ENCODE measurements around the gene TARS3.
"Not testable (repeated sequence)": the region's sequence is repeated elsewhere in the genome, so short reads cannot be mapped to it uniquely, and the experiment has no call there.

TARS3 gene

GRCh38 chr15:101652786-101653430 is 71.4 kb downstream of the TARS3 start:
- DNase-seq: no peak

GRCh38 chr15:101652098-101652785 is 72.0 kb downstream of the TARS3 start, which contains the start of gene TM2D3:
TM2D3 (minus strand) TSS chr15:101652381; CDS start chr15:101652361, 20 bp downstream.
- peak; percentile 97 for DNase-seq

GRCh38 chr15:101651554-101652097 is 72.6 kb downstream of the TARS3 start:
- DNase-seq: no peak

GRCh38 chr15:101650145-101650544 is 74.1 kb downstream of the TARS3 start:
- DNase-seq: no peak

- no peak for DNase-seq
Measured at GRCh38 chr15:101648356-101648755, 75.9 kb downstream of the TARS3 start.

- DNase-seq: no peak
Measured at GRCh38 chr15:101647251-101647650, 77.0 kb downstream of the TARS3 start.

GRCh38 chr15:101646672-101647071 is 77.6 kb downstream of the TARS3 start:
- DNase-seq: no peak

GRCh38 chr15:101642361-101642760 is 81.9 kb downstream of the TARS3 start:
- DNase-seq: no peak

GRCh38 chr15:101641894-101642293 is 82.4 kb downstream of the TARS3 start:
- DNase-seq: no peak

- DNase-seq: peak; percentile 85
Measured at GRCh38 chr15:101641129-101641764, 83.0 kb downstream of the TARS3 start.

- no peak for DNase-seq
Measured at GRCh38 chr15:101639667-101640066, 84.6 kb downstream of the TARS3 start.

- no peak for DNase-seq
Measured at GRCh38 chr15:101637919-101638318, 86.4 kb downstream of the TARS3 start.

GRCh38 chr15:101637516-101637915 is 86.8 kb downstream of the TARS3 start:
- DNase-seq: no peak

- no peak for DNase-seq
Measured at GRCh38 chr15:101637038-101637437, 87.2 kb downstream of the TARS3 start.

- no peak for DNase-seq
Measured at GRCh38 chr15:101635944-101636727, 88.1 kb downstream of the TARS3 start.

- DNase-seq: no peak
Measured at GRCh38 chr15:101633356-101633755, 90.9 kb downstream of the TARS3 start.

GRCh38 chr15:101626729-101627128 is 97.5 kb downstream of the TARS3 start:
- DNase-seq: not testable (repeated sequence)

- DNase-seq: no peak
Measured at GRCh38 chr15:101625980-101626379, 98.3 kb downstream of the TARS3 start.

GRCh38 chr15:101625184-101625583 is 99.1 kb downstream of the TARS3 start:
- DNase-seq: no peak

- no peak for DNase-seq
Measured at GRCh38 chr15:101623367-101624304, 100.6 kb downstream of the TARS3 start.

- DNase-seq: no peak
Measured at GRCh38 chr15:101621961-101622360, 102.3 kb downstream of the TARS3 start.

GRCh38 chr15:101620671-101621070 is 103.6 kb downstream of the TARS3 start:
- no peak for DNase-seq
